ENCODE results near the gene SLC49A3.

DNA sequence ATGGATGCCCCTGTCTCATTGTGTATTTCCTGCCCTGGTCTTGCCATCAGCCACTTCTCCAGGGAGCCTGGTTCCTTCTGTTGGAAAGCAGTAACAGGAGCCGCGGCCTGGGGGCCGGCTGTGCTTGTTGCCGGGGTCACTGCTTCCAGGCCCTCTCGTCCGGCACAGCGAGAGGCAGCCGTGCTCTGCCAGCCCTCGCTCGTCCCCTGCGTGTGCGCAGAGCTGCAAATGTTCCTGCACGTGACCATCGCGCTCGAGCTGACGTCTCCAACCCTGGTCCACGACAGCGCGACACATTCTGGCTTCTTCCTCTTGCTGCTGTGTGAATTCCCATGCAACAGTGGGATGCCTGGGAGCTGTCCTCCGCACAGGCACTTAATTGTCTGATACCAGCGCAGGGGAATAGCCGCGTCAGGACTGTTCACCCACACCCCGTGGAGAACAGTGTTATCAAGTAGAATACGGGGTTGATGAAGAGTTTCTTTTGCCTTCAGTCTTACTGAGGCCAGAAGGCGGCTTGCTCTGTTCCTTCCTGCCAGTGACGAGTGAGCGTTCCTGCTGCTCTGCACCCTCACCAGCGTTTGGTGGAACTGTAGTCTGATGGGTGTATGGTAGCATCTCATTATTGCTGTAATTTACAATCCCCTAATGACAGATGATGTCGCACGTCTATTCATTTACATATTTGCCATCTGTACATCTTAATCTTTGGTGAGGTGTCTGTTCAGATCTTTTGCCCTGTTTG, 51.2 kb downstream of the SLC49A3 start:
- no peak for TF ChIP-seq EZH2phosphoT487 (IDR thresholded peaks at IDR 0.05; ENCODE audit: borderline replicate concordance, low read depth, low read length)
- TF ChIP-seq, protein P1, sequence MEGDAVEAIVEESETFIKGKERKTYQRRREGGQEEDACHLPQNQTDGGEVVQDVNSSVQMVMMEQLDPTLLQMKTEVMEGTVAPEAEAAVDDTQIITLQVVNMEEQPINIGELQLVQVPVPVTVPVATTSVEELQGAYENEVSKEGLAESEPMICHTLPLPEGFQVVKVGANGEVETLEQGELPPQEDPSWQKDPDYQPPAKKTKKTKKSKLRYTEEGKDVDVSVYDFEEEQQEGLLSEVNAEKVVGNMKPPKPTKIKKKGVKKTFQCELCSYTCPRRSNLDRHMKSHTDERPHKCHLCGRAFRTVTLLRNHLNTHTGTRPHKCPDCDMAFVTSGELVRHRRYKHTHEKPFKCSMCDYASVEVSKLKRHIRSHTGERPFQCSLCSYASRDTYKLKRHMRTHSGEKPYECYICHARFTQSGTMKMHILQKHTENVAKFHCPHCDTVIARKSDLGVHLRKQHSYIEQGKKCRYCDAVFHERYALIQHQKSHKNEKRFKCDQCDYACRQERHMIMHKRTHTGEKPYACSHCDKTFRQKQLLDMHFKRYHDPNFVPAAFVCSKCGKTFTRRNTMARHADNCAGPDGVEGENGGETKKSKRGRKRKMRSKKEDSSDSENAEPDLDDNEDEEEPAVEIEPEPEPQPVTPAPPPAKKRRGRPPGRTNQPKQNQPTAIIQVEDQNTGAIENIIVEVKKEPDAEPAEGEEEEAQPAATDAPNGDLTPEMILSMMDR (conservative IDR thresholded peaks at IDR 0.05; ENCODE audit: low read length): no peak
